ENCODE data around the gene KCNG4.
"Not testable (repeated sequence)": the region's sequence is repeated elsewhere in the genome, so short reads cannot be mapped to it uniquely, and the experiment has no call there.

The KCNG4 gene

DNA sequence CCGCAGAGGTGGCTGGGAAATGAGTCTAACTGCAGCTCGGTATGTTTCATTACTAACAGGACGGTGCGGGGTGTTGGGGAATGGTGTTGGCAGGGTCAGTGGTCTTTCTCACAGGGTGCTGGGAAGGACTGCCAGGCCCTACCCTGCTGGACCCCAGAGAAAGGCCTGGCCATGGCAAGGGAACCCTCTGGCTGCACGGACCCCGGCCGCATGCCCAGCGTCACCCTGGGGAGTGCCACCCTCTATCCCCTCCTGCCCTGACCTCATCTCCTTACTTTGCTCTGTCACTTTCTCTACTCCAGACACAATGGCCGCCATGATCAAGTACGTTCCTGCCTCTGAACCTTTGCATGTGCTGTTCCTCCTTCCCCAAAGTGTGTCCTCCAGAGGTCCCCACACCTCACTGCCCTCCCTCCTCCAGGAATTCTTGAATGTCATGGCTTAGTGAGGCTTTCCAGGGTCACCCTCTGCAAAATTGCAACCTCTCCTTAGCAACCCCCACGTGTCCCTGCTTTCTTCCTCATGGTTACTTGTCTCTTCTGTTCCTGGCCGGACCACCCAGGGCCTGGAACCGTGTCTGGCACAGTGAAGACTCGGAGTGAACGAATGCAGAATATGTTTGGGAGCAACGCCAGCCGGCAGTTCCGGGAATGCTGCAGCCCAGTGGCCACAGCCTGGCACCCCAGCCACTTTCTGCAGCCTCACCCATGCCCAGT lies 33.7 kb downstream of the KCNG4 start:
- no peak for DNase-seq

DNA sequence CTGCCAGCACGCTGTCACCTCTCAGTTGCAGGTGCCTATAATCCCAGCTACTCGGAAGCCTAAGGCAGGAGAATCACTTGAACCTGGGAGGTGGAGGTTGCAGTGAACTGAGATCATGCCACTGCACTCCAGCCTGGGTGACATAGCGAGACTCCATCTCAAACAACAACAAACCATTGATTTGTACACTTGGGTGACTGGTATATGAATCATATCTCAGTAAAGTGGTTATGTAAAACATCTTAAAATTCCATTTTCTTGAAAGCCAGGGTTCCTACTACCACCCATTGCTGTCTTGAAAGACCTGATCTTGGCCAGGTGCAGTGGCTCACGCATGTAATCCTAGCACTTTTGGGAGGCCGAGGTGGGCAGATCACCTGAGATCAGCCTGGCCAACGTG lies 34.7 kb downstream of the KCNG4 start:
- not testable (repeated sequence) for DNase-seq

DNA sequence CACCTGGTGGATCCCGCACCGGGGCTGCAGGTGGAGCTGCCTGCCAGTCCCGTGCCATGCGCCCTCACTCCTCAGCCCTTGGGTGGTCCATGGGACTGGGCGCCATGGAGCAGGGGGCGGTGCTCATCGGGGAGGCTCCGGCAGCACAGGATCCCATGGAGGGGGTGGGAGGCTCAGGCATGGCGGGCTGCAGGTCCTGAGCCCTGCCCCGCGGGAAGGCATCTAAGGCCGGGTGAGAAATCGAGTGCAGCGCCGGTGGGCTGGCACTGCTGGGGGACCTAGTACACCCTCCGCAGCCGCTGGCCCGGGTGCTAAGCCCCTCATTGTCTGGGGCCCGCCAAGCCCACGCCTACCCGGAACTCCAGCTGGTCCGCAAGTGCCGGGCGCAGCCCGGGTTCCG lies 35.3 kb downstream of the KCNG4 start:
- DNase-seq: not testable (repeated sequence)

DNA sequence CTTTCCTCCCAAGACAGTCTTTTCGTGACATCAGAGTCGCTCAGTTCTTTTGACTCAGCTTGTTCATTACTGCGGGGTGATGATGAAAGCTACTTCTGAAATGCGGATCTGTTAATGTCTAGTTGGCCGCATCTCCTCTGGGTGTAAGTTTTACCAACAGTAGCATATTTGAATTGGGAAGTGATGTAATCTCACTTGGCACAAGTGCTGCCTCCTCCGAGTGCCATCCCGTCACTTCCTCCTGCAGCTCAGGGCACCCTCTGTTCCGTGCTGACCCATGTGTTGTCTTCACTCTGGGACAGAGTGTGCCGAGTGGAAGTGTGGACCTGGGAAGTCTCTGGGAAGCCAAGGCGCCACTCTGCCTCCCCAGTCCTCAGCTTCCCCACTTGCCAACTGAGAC lies 40.0 kb downstream of the KCNG4 start:
- DNase-seq: no peak

DNA sequence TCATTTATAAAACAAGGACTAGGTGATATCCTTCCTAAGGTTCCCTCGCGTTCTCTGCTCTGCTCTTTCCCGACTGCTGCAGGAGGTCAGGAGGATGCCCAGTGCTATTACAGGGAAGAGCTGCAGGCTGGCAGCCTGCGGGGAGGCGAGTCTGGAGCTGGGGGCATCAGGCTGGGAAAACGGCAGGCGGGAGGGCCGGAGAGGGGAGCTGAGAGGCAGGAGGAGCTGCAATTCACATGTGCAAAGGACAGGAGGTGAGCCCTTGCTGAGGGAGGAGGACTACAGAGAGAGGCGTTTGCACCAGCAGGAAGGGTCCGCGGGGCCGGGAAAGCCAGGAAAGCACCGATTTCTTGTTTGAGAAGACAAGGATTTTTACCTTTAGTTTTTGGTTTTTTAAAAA lies 40.7 kb downstream of the KCNG4 start:
- no peak for DNase-seq

DNA sequence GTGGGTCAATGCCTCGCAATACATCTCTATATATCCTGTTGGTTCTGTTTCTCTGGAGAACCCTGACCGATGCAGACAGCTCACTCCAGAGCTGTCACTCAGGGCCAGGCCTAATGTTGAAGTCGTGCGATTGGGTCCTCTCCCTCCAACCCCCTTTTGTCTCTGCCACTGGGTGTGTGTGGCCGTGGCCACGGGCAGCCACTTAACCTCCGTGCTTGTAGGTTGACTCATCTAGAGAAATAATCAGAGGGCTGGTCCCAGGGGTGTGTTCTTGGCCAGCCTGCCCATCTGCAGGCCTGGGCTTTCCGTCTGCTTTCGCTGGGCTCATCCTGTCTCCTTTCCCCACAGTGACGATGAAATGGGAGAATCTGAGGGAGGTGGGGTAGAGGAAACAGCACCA lies 41.4 kb downstream of the KCNG4 start:
- DNase-seq: no peak

DNA sequence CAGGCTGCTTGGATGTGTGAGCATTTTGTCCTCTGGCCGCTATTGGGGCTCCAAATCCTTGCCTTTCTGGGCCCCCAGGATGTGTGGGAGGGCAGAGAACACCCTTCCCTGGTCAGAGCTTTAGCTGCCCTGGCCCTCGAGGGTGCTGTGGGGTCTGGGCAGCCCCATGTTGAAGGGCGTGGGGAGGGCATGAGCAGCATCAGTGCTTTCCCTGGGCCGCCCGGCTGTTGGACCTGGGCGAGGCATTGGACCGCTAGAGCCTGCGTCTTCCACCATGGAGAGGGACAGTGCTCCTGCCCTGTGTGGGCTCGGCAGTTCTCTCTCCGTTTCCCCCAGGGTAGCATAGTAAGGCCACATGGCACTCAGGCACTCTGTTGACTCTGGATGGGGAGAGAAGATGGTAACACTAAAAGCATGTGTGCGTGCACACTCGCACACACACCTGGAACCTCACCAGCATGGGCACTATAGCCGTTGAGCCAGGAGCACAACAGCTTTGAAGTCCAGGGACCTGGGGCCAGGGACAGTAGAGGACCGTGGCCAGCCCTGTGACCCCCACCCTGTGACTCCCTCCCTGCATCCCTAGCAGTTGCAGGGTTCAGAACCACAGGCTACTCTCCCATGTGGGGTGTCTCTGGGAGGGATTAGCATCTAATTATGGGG lies 42.2 kb downstream of the KCNG4 start:
- DNase-seq: no peak

DNA sequence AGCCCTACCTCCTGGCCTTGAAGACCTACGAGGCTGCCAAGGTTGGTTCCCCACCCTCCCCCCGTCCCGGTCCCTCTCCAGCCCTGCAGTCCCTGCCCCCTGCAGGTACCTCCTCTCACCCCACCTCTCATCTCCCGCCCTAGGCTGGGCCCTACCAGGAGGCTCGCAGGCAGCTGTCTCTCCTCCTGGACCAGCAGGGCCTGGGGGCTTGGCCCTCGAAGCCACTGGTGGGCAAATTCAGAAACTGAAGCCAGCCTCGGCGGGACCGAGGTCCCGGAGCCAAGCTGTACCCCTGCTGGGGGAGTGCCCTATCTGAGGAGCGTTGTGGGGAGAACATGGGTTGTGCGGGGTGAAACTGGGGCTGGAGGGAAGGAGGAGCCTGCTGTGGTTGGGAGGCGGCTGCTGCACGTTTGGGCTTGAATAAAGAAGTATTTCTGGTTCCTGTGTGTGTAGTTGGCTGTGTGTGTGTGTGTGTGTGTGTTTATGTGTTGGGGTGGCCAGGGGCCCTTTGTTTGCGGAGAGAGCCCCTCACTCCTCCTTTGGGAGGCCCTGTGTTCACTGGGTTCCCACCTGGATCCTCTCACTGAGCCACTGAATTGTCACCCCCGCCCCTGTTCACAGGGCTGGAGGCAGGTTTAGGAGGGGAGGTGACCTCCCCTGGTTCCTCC lies 43.0 kb downstream of the KCNG4 start:
- no peak for DNase-seq

DNA sequence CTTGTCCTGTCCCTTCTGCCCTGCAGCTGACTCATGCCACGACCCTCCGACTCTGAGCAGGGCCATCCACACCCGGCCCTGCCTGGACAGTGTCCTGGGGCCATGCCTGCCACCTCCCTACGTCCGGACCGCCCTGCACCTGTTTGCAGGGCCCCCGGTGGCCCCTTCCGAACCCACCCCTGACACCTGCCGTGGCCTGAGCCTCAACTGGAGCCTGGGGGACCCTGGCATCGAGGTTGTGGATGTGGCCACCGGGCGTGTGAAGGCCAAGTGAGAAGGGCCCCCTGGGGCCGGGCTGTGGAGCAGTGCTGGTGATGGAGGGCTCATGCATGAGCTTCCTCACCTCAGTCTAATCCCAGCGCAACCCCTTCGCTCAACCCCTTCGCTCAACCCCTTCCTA lies 43.7 kb downstream of the KCNG4 start:
- no peak for DNase-seq

DNA sequence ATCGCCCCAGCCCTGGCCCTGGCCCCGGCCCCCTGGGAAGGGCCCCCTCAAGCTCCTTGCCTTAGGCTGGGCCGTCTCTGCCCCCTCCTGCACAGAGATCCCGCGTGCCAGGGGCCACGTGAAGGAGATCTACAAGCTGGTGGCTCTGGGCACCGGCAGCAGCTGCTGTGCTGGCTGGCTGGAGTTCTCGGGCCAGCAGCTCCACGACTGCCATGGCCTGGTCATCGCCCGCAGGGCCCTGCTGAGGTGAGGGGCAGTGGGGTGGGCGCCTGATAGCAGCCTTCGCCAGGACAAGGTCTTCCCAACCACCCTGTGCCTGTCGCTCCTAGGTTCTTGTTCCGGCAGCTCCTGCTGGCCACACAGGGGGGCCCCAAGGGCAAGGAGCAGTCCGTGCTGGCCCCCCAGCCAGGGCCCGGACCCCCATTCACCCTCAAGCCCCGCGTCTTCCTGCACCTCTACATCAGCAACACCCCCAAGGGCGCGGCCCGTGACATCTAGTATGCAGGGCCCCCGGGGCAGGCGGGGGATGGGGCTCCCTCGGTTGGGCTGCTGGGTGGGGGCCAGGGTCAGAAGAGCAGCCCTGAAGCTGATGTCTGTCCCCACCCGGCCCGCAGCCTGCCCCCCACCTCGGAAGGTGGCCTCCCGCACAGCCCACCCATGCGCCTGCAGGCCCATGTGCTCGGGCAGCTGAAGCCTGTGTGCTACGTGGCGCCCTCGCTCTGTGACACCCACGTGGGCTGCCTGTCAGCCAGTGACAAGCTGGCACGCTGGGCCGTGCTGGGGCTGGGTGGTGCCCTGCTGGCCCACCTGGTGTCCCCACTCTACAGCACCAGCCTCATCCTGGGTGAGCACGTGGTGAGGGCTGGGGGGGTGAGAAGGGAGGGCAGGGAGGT lies 44.4 kb downstream of the KCNG4 start:
- no peak for DNase-seq

DNA sequence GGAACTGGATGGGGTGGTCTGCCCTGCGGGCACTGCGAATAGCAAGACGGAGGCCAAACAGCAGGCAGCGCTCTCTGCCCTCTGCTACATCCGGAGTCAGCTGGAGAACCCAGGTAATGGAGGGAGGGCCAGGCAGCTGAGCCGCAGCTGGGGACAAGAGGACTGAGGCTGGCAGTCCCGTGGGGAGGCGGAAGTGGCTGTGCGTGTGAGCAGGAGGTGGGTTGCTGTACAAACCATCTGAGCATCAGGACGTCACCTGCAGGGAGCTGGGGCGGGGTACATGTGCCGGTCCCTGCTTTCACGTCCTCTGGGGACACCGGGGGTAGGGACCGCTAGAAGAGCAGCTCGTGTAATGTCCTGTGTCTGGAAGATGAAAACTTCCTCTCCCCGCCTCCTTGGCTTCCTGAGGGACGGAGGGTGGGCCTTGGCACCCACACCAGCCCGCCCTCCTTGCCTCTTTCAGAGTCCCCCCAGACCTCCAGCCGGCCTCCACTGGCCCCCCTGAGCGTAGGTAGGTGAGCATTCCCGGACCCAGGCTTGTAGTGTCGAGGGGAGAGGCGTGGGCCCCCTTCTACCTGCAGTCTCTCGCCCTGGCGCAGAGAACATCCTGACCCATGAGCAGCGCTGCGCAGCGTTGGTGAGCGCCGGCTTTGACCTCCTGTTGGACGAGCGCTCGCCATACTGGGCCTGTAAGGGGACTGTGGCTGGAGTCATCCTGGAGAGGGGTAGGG lies 45.2 kb downstream of the KCNG4 start:
- DNase-seq: peak; percentile 89

DNA sequence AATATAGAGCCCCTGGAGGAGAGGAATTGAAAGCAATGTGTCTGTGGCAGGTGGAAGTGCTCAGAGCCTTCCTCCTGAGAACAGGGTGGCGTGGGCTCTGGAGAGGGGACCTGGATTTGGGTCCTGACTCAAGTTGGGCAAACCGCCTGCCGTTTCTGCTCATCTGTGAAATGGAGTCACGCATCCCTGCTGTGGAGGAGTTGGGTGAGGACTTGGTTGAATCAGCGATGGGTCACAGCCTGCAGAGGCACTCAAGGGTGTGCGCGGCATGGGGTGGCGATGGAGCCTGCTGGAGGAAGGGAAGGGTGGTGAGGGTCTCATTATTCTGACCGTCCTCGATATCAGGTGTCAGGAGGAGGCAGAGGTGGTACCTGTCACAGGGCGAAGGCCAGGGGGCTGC lies 45.8 kb downstream of the KCNG4 start:
- no peak for DNase-seq

DNA sequence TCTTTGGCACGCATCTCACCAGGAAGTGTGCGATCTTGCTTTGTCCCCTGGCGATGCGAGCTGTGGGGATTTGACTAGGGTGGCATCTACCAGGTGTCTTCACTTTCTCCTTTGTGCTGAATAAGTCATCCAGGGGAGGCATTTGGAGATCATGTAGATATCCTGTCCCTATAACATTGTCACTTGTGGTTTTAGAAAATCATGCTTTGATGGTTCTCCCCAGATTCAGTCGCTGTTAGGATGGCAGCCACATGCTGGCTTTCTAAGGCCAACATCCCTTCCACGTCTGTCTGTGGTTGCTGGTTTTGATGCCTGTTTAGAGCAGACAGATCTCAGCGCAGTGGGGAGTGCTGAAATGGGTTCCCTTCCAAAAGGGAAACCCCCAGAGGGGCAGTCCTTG lies 46.3 kb downstream of the KCNG4 start:
- DNase-seq: no peak

DNA sequence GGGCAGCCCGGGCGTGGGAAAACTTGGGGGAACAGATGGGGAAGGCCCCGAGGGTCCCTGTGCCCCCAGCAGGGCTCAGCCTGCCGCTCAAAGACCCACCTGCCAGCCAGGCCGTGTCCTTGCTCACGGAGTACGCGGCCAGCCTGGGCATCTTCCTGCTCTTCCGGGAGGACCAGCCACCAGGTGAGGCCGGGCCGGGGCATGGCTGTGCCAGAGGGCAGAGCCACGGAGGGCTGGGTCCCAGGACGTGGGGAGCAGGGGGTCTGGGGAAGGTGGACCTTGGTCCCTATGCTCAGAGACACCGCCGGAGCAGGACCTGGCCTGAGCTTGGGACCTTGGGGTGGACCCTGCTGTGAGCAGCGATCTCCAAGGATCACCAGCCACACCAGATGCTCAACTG lies 48.3 kb downstream of the KCNG4 start:
- no peak for DNase-seq

DNA sequence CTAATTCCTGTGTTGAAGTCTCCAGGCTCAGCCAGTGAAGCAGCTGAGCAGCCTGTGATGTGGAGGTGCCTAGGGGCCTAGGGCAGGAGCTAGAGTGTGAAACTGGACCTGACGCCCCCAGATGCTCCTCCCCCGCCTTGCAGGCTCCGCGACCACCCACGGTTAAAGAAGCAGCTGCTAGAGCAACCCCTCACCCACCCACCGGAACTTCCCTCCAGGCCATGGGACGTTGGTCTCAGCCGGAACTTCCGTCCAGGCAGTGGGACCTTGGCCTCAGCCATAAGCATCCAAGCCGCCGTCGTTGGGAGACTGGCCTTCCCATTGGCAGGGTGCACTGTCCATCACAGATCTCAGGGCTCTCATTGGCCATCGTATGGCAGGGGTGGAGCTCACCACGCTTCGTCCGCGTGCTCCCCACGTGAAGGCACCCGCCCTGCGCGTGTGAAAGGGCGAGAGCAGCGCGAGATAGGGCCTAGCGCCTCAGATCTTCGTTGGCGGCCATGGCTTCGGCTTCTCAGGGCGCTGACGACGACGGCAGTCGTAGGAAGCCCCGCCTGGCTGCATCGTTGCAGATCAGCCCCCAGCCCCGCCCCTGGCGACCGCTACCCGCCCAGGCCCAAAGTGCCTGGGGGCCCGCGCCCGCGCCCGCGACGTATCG lies 49.0 kb downstream of the KCNG4 start, which contains the start of gene ADAD2:
ADAD2 (plus strand) TSS at position 427 of the 658 bp plus-strand sequence; CDS start at position 501, 74 bp downstream.
- no peak for DNase-seq

DNA sequence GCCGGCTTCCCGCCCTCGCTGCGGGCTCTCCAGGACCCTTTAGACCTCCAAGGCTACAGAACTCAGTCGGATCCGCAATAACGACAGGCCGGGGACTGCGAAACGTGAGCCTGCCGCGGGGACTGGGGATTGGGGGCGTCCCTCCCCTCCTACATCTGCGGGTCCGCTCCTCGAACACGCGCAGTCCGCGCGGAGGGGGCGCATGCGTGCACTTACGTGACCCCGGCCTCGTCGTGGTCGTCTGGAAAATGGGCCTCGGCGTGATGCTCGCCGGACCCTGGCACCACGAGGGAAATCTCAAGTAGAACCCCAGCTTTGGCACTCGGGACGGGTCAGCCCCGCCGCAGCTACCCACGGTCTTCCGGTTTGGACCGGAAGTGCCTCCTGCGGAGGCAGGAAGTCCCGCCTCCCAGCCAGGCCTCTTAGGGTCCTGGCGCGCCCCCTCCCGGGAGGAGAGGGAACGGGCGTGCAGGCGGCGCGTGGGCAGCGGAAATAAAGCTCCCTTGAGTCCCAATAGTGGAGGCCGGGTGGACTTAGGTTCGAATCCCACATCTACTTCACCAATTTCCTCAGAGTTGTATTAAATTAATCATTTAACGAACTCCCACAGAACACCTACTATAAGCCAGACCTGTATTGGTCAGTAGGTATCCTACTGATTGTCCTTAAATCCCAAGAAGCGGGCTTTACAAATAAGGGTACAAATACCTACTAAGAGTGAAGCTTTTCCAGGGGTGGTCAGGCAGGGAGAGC lies 53.0 kb downstream of the KCNG4 start, which contains the start of gene TAF1C:
TAF1C (minus strand) TSS at position 373 of the 753 bp plus-strand sequence. CDS start 2,069 bp downstream, outside the sequence.
- peak; percentile 90 for DNase-seq

DNA sequence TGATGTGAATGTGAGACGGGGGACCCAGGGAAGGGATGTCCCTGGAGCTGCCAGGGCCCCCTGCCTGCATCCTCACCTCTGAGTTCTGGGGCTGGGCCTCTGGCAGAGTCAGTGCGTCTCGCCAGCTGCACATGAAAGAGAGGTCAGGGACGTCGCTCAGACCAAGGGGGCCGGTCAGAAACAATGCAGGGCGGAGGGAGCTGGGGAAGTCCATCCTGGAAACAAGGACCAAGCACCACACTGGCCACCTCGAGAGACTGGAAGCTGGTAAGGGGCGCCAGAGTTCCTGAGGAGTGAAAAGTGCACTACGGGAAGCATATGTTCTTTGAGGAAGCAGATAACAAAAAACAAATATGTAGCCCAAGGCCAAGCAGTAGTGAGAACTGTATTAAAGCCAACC lies 55.0 kb downstream of the KCNG4 start:
- DNase-seq: no peak

DNA sequence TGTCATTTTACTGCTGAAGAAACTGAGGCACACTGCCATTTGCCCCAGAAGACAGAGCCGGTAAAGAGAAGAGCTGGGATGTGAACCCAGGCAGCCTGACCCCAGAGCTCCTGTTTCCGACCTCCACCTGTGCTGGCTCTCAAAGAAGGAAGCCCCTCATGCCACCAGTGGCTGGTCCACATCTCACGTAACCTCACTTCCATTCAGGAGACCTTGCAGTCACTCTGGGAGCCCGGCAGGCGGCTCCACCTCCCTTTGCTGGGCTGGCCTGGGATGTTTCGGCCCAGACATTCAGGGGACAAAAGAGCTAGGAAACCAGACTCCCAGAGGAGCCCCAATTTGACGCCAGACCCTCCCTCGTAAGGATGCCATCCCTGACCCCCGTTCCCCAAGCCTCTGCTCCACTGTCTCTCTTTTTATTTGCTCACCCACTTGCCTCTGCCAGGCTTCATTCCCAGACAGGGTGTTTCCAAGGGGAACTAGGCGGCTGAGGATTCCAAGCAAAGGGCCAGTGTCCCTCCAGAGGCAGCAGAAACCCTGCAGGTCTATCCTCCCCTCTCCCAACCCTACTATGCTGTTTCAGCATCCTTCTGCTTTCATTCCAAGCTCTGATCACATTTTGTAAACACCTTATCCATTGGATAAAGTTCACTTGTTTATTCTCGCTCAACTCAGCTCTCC lies 55.8 kb downstream of the KCNG4 start:
- no peak for DNase-seq

DNA sequence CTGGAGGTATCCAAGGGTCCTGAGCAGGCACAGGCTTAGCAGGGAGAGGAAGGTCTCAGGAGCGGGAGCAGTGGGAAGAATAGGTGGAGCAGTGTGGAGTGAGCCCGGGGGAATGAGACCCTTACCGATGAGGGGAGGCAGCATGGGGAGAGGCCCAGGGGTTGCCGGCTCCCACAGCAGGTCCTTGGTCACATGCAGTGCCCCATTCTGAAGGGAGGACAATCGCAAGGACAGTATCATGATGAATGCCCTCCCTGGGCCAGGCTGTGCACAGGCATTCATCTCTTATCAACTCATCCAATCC lies 56.3 kb downstream of the KCNG4 start:
- no peak for DNase-seq
